ENCODE data around the gene DDIAS.

- TF ChIP-seq CTCF (IDR thresholded peaks at IDR 0.05), result no peak
- TF ChIP-seq POLR2A (IDR thresholded peaks at IDR 0.05), result no peak
- no peak for TF ChIP-seq POLR2AphosphoS5 (IDR thresholded peaks at IDR 0.05)
Measured at GRCh38 chr11:82976786-82977185, 75.2 kb downstream of the DDIAS start.

Measured in breast epithelium (tissue), 3 donors.